Endometrial microvascular endothelial cells (primary cell): ENCODE measurements around the gene GNAT1. TPM values are rescaled to one million over a fixed set of nuclear protein-coding genes. Genes with fewer than 3 reads are reported as not detected.

ENCODE experiments used
- in situ Hi-C: cut with HindIII; loops from 2 replicates; pipeline ENCODE4 v1.10.0; 2017; ENCODE audit warnings: low sequenced_read_pairs, low pct_unique_long_range_greater_than_20kb; ENCODE audit errors: inconsistent ontology term
- total RNA-seq: library from RNA; depleted of rRNA; stranded (reverse); fragments of >200 nt; gene quantifications from one replicate; pipeline ENCODE4 v1.2.3, GENCODE V29; 2015; ENCODE audit errors: inconsistent ontology term

Gene GNAT1
- total RNA-seq, 1 donor from 2014 or later, result not detected

DNA sequence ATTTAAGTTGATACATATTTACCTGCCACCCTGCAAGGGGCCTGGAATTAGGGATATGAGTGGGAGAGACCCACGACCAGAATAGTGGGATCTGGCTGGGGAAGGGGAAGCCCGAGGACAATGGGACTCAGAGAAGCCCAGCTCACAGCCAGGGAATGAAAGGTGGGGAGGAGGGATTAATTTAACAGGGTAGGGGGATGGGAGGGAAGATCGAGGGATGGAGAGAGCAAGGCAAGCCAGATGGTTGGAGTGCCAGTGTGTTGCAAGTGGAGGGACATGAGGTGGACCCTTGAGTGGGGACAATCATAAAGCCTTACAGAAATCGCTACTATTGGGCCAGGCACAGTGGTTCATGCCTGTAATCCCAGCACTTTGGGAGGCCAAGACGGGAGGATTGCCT is 40.2 kb downstream of the GNAT1 start:
- in situ Hi-C loops, result no loop called here

DNA sequence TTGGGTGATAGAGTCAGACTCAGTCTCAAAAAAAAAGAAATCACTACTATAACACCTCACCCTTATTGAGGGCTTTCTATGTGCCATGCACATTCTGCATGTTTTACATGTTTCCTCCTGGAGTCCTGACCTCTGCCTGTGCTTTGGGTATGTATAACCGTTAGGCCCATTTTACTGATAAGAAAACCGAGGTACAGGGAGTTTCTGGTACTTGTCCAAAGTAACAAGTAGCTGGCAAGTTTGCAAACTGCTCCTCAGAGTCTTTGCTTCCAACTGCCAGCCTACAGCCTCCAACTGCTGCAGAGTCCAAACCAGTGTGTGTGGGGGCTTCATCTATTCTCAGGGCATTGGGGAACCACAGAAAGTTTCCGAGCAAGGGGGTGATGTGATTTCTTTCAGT is 40.9 kb downstream of the GNAT1 start:
- in situ Hi-C loops, result no loop called here

DNA sequence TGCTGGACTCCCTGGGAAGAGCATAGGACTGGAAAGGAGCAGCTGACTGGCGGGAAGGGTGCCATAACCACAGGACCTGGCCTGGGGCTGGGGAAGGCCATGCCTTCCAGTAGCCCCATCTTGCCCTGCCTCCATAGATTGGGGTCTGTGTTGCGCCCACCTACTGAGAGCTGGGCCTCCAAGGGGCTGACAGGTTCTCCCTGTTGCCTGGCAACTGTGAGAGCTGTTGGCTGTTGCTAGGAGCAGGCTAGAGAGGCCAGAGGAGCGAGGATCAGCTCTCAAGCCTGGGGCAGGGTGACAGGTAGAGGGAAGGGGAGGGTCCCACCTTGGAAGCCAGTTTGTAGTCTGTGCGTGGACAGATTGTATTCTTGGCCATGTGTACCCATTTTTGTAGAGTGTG is 41.8 kb downstream of the GNAT1 start:
- in situ Hi-C loops, result no loop called here

DNA sequence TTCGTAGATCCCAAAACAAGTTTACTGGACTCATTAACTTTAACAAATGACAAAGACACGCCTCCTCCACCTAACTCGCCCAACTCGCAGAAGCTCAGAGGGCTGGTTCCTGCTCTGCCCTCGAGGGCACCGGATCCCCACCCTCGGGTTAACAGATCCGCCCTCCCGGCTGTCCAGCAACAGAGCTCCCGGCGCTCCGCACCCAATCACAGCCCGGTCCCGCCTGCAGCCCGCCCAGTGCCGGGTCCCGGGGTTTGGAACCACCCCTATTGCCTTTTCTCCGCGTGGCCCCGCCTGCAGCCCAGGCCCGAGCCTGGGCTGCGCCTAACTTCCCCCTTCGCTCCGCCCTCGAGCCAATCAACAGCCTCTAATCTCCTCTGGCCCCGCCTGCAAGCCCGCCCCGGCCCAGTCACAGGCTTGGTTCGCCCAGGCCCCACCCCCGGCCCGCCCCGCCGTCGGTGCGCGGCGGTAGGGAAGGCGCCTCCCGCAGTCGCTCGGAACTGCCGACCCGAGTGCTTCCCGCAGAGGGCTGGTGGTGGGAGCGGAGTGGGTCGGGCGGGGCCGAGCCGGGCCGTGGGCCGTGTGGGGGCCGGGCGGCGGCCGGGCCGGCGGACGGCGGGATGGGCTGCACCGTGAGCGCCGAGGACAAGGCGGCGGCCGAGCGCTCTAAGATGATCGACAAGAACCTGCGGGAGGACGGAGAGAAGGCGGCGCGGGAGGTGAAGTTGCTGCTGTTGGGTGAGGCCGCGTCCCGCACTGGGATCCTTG is 44.5 kb downstream of the GNAT1 start, which contains the start of gene GNAI2:
Gene GNAI2, plus strand, starts transcription at position 489 of the 768 bp plus-strand sequence. Its CDS starts 132 bp downstream, at position 621.
- in situ Hi-C loops, result no loop called here

DNA sequence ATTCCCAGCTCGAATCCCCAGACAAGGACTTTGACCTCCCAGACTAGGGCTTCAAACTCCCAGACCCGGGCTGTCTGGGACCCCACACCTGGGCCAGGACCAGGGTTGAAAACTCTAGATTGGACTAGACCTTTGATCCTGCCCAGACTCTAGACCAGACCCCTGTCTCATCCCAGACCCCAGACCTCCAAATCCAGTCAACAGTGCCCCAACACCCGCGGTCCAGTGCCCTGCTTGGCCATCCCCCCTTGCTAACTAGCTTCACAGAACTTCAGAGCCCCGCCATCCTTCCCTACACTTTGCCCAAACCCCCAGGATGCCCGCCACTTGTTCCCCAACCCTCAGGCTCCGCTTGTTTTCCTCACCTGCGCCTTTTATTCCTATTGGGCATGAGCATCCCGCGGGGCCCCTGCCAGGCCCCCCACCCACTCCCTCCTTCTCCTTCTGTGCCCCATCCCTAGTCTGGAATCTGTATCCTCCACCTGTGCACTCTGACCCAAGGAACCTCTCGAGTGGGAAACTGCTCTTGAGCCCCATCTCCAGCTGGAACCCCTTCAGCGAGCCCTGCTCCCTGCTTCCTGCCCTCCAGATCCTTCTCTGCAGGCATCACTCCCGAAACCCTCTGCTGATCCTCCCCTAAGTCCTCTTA is 45.2 kb downstream of the GNAT1 start:
- in situ Hi-C loops, result no loop called here

DNA sequence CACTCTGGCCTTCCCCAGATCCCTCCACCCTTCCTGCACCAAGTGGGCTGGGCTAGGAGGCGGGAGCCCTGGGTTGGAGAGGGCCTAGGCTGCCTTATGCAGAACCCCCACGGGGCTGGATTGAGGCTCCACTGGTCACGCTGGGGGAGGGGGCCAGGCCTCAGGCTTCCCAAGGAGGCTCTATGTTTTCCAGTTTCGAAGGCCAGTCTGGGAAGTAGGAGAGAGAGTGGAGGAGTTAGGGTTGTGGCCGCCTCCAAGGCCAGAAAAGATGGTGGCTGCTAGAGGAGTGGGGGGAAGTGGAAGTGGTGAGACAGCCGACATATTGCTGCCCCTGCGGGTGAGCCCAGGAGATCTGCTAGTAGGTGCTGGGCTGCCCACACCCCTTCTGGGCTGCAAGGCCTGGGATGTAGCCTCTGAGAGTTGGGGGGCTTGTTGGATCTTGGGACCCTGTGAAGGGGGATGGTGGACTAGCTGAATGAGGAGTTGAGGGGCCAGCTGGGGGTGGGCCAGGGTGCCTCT is 45.8 kb downstream of the GNAT1 start:
- in situ Hi-C loops, result no loop called here

DNA sequence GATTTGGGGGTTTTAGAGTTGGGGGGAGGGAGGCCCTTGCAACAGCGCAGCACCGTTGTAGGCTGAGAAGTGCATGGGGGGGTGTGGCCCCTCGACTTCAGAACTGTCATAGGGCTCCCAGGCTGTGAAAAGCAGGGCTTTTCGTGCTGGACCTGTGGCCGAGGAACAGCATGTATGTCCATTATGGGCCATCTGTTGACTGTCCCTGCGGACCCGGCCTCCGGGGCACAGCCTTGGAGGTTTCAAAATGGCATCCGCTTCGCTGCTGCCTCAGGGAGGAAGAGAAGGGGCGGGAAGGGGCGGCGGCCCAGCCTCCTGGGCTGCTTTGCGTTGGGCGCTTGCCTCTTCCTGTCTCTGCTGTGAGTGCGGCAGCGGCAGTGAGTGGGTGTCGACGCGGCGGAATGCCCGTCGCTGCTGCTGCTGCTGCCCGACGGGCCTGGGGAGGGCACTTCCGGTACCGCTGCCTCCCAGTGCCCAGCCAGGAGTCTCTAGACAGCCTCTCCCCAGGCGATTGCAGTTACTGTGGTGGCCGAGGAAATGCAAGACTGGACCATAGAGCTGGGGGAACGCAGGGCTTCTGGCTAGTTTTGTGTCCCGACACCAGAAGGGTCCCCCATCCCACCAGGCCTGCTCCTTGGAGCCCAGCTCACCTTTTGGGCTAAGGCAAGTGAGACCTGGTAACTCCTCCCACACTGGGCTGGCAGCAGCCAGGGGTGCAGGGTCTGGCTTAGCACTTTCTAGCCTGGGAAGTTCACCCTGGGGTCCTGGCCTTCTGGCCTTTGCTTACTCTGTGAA is 46.5 kb downstream of the GNAT1 start:
- in situ Hi-C loops, result no loop called here

DNA sequence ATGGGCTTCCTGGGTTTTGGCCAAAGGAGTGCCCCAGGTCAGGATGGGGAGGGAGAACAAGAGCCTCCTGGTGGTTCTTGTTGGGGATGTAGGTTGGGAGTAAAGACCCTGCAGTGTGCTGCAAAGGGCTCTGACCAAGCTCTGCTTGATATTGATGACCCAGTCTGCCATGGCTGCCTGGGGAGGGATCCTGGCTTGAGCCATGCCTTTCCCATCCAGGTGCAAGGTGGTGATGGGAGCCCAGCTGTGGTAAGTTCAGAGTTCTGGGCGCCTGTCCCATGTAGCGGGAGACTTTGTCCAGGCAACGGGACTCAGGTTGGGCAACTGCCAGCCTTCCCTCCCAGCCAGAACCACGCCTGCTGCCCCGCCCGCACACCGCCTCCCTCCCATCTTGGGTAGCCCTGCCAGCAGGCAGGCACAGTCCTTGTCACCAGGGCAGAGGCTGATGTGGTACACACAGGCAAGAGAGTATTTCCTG is 47.2 kb downstream of the GNAT1 start:
- in situ Hi-C loops, result no loop called here

DNA sequence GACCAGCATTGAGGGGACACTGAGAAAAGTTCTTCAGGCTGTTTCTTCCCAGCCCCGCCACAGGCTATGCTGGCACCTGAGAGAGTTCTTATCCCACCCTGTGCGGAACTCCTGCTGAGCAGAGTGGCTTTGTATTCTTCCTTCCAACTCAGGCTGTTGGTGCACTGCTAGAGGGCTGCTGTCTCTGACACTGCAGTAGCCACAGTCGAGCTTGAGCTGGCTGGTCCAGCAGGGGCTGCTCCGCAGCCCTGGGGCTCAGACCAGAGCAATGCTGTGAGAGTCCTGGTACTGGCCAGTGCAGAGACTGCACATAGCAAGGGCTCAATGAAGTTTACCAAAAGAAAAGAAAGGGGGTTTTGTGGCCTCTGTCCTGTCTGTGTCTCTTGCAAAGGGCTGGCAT is 48.2 kb downstream of the GNAT1 start:
- in situ Hi-C loops, result loop anchor here (10.0 kb wide), 1 partner anchor 95 kb away; no protein-coding TSS in a partner anchor

DNA sequence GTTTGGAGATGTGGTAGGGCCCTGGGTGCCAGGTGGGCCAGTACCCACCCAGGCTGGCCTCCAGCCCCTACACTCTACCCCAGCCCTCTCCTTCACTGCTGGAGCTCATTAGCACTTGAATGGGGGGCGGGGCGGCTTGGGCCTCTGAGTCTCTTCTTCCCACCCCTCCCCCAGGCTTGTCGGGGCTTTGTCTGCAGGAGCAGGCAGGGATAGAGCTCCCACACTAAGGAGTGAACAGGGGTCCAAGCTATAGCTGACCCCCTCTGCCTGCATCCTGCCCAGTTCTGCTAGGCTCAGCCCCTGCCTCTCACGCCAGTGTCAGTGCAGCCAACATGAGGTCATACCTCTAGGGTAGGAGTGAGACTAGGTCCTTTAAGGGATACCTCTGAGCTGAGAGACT is 49.8 kb downstream of the GNAT1 start:
- in situ Hi-C loops, result loop anchor here (10.0 kb wide), 1 partner anchor 94 kb away; no protein-coding TSS in a partner anchor

DNA sequence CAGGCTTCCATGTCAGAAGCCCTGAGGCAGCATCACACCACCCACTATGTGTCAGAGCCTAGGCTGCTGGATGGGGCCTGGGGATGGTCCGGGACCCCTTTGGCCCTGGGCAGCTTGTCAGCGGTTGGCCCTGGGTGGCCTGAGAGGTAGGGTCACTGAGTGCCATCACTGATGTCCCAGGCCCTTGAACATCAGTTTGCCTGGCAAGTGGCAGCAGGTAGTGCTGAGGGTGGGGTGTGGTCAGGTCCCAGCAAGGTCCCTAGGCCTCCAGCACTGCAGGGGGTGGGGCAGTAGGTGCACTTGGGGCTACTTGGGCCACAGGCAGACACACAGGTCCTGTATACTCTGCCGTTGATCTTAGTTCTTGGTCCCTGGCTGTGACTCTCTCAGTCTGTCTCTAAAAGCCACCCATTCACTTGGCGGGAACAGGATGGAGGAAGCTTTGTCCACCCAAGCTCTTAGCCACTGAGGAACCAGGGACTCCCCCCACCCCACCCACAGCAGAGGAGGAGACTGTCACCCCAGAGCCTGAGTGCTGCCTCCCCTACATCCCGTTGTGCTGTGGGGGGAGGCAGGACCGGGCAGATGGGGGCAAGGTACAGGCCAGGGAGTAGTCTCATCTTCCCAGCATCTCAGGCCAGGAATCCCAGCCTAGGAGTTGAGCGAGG is 50.4 kb downstream of the GNAT1 start:
- in situ Hi-C loops, result loop anchor here (10.0 kb wide), 1 partner anchor 93 kb away; no protein-coding TSS in a partner anchor

DNA sequence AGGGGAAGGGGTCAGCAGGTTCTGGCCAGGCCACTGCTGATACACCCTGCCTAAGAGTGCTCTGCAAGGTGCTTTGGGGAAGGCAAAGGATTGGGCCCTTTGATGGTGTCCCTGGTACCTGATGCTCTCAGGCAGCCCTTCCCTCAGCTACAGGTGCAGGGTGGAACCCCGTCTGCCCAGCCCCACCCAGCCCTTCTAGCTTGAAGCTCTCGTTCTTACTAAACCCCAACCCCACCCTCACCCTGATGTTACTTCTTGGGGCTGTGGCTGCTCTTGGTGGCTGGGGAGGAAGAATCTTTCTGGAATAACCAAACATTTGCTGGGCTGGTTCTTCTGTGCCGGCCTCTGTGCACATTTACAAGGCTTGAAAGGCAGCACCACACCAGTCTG is 51.0 kb downstream of the GNAT1 start:
- in situ Hi-C loops, result loop anchor here (10.0 kb wide), 1 partner anchor 92 kb away; no protein-coding TSS in a partner anchor

DNA sequence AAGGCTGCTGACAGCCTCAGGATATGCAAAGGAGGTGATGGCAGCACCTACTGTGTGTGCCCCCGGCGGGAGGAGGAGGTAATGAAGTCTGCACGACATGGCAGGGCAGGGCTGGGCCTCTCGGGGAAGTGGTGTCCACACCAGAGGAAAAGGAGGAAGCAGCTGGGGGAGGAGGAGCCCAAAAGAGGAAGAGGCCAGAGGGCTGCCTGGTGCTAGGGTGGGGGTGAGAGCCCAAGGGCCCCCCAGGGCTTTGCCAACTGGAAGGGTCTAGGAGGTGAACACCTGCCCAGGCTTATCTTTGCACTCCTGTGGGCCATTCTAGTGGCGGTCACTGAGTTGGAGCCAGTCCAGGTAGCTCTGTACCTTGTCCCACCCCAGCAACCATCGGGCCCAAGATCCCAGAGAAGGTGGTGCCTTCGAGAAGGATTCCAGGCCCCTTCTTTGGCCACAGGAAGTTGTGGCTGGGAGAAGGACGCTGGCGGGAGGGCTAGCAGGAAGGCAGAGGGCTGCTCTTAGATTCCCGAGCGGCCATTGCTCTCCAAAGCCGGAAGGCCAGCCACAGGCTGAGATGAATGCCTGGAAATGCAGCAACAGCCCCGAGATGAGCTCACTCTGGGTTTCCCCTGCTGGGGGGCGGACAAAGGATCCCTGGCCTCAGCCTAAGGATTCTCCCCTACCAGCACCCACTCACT is 51.6 kb downstream of the GNAT1 start:
- in situ Hi-C loops, result loop anchor here (10.0 kb wide), 1 partner anchor 92 kb away; no protein-coding TSS in a partner anchor

DNA sequence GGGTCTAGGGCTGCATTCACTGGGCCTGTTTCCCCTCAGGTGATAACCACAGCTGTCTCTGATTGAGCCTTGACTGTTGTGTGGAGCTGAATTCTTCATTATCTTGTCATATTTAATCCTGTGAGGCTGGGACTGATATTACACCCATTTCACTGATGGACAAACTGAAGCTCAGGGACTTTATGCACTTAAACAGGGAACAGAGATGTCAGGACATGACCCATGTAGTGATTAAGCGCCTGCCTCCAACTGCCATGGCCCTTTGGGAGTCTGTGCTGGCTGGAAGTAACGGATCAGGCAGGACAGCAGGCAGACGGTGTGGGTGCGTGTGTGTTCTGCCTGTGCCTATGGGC is 52.1 kb downstream of the GNAT1 start:
- in situ Hi-C loops, result loop anchor here (10.0 kb wide), 1 partner anchor 91 kb away; no protein-coding TSS in a partner anchor

DNA sequence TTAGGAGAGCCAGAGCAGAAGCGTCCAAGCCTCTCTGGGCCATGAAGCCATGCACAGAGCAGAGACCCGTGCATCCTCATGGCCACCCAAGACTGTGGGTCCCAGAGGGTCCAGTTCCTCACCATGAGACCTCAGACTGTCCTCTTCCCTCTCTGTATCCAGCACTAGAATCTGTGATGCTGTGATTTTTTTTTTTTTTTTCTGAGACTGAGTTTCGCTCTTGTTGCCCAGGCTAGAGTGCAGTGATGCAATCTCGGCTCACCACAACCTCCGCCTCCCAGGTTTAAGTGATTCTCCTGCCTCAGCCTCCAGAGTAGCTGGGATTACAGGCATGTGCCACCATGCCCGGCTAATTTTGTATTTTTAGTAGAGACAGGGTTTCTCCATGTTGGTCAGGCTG is 53.4 kb downstream of the GNAT1 start:
- in situ Hi-C loops, result loop anchor here (10.0 kb wide), 1 partner anchor 90 kb away; no protein-coding TSS in a partner anchor

DNA sequence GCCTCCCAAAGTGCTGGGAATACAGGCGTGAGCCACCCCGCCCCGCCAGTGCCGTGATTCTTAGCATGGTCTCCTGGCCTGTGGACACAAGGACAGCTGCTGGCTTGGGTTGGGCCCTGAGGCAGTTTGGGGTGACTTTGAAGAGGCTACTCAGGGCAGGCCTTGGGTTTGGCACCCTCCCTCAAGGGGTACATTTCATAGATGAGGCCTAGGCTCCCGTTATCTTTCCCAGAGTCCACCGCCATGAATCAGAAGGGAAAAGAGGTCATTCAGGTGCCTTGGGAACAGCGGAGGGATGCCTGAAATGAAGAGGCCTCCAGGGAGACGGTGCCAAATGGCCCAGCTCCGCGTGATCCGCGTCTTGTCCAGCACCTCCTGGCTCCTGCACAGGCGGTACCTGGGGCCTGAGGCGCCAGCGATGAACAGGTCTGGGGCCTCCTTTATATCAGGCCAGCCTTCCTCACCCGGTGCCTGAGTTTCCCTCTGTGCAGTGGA is 53.9 kb downstream of the GNAT1 start:
- in situ Hi-C loops, result loop anchor here (10.0 kb wide), 1 partner anchor 90 kb away; no protein-coding TSS in a partner anchor

DNA sequence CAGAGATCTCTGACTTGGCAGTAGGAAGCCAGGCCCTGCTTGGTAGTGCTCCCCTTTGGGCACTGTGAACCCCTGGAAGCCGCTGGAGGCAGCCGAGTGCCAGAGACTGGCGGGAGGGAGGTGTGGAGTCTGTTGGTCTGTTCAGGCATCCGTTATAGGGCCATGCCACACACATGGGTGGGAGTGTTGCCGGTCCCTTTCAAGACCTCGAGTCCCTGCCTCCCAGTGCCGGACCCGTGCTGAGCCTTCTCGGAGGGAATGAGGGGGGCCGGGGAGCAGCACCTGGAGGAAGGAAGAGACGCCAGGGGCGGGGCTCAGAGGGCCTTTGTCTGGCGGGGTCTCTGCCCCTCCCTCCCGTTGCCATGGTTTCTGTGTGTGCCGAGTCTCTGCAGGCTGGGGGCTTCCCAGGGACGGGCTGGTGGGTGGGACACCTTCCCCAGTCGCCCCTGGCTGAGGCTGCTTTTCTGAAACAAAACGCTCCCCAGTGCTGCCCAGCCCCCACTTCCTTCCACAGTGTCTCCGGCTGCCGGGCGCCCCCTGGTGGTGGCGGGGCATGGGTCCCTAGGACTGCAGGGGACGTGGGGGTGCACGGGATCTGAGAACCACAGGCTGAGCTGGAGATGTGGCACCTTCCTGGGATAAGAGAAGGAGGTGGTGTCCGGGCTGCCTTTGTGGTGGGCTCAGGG is 54.6 kb downstream of the GNAT1 start:
- in situ Hi-C loops, result loop anchor here (10.0 kb wide), 1 partner anchor 89 kb away; no protein-coding TSS in a partner anchor
